Thoracic aorta (tissue), 2 donors: ENCODE measurements around the gene ABCC1. TPM values are rescaled to one million over a fixed set of nuclear protein-coding genes. Genes with fewer than 3 reads are reported as not detected.

Source experiments
- ATAC-seq: fragments of 150-250 bp; one replicate; pipeline ENCODE4 v1.8.0; 2017; ENCODE audit warnings: low read depth; ENCODE audit not compliant: insufficient number of reproducible peaks, low FRiP score
- DNase-seq: peaks from one replicate; pipeline ENCODE4 v3.0.0-alpha.2; 2020; ENCODE audit warnings: low spot score
- H3K27ac ChIP-seq, 2 donors: fragments of 200-600 bp; sonication (generic); 1 replicate in 1 of 2; 2 replicates in 1 of 2; pipeline ENCODE4 v1.5.1; 2016; ENCODE audit warnings: mild to moderate bottlenecking in 2 of 2, moderate library complexity in 2 of 2
- H3K27me3 ChIP-seq: fragments of 200-600 bp; sonication (generic); replicated peaks from 2 replicates; pipeline ENCODE4 v1.6.0; 2016; ENCODE audit warnings: mild to moderate bottlenecking; ENCODE audit not compliant: insufficient read depth
- H3K36me3 ChIP-seq: fragments of 200-600 bp; sonication (generic); one replicate; pipeline ENCODE4 v1.5.1; 2016
- H3K4me1 ChIP-seq, 2 donors: fragments of 200-600 bp; sonication (generic); 1 replicate in 1 of 2; 2 replicates in 1 of 2; pipeline versions ENCODE4 v1.5.1 to v1.6.0; 2016; ENCODE audit warnings: low read depth in 2 of 2, mild to moderate bottlenecking in 1 of 2; ENCODE audit not compliant: control insufficient read depth in 1 of 2
- H3K4me3 ChIP-seq: fragments of 200-600 bp; sonication (generic); 2 replicates; pipeline ENCODE4 v1.5.1; 2016; ENCODE audit warnings: mild to moderate bottlenecking
- H3K9me3 ChIP-seq: fragments of 200-600 bp; sonication (generic); 2 replicates; pipeline ENCODE4 v1.5.1; 2016
- total RNA-seq, 2 donors: library from RNA; depleted of rRNA; stranded (reverse); fragments of >200 nt; gene quantifications; one replicate each; pipeline versions ENCODE4 v1.1.0 to v1.2.3, GENCODE V29; 2016
- TF ChIP-seq, protein P1 (sequence below): fragments of 200-600 bp; sonication (generic); IDR thresholded peaks from one replicate; pipeline ENCODE4 v1.5.1; 2019; ENCODE audit warnings: antibody characterized with exemption

Gene ABCC1
- total RNA-seq, 2 donors from 2014 or later, result 89.2 to 94.9 TPM

DNA sequence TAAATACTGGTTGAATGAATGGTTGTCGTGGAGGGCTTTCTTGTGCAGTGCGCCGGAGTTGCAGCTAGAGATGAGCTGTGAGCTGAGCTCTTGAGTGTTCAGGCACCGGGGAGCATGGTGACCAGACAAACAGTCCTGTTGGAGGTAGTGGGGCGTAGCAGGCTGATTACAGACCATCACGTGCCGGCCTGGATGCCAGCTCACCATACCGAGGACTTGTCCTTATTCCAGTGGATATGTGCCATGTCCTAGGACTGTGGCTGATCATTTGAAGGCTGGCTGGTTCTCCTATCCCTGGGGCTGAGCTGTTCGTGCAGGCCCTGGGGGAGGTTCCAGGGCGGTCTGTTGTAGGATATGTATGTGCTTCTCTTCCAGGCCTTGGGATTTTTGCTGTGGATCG, 60.0 kb downstream of the ABCC1 start:
- H3K4me1 ChIP-seq, result peaks cover 18 to 55% of the 10 kb centered on the region in 2 donors
- H3K27me3 ChIP-seq, result no peaks in the 10 kb centered on the region
- no peak overlapping the region for H3K4me3 ChIP-seq
- DNase-seq, result no peak
- H3K9me3 ChIP-seq, result no peaks in the 10 kb centered on the region
- peaks cover 9% of the 10 kb centered on the region for H3K36me3 ChIP-seq
- H3K27ac ChIP-seq, result peak overlapping the region in 1 of 2 donors; percentile 40
- no peak for ATAC-seq
- TF ChIP-seq, protein P1, sequence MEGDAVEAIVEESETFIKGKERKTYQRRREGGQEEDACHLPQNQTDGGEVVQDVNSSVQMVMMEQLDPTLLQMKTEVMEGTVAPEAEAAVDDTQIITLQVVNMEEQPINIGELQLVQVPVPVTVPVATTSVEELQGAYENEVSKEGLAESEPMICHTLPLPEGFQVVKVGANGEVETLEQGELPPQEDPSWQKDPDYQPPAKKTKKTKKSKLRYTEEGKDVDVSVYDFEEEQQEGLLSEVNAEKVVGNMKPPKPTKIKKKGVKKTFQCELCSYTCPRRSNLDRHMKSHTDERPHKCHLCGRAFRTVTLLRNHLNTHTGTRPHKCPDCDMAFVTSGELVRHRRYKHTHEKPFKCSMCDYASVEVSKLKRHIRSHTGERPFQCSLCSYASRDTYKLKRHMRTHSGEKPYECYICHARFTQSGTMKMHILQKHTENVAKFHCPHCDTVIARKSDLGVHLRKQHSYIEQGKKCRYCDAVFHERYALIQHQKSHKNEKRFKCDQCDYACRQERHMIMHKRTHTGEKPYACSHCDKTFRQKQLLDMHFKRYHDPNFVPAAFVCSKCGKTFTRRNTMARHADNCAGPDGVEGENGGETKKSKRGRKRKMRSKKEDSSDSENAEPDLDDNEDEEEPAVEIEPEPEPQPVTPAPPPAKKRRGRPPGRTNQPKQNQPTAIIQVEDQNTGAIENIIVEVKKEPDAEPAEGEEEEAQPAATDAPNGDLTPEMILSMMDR, result no peak

DNA sequence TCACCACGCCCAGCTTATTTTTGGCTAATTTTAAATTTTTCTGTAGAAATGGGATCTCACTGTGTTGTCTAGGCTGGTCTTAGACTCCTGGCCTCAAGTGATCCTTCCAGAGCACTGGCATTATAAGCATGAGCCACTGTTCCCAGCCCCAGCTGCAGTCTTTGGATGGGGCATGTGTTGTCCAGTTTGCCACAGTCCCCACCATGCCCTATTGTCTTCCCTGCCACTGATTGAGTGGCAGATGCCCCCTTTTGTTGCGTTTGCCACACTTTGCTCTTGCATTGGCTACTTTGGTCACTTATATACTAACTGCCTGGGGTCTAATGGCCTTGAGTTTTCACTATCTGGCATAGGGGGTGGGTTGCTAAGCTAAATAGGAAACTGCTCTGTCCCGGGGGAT, 60.8 kb downstream of the ABCC1 start:
- no peak for ATAC-seq
- H3K4me1 ChIP-seq, result peaks cover 18 to 55% of the 10 kb centered on the region in 2 donors
- peak overlapping the region in 1 of 2 donors; percentile 40 for H3K27ac ChIP-seq
- H3K4me3 ChIP-seq, result no peak overlapping the region
- no peaks in the 10 kb centered on the region for H3K9me3 ChIP-seq
- TF ChIP-seq, protein P1, result no peak
- no peak for DNase-seq
- H3K36me3 ChIP-seq, result peaks cover 9% of the 10 kb centered on the region
- H3K27me3 ChIP-seq, result no peaks in the 10 kb centered on the region

DNA sequence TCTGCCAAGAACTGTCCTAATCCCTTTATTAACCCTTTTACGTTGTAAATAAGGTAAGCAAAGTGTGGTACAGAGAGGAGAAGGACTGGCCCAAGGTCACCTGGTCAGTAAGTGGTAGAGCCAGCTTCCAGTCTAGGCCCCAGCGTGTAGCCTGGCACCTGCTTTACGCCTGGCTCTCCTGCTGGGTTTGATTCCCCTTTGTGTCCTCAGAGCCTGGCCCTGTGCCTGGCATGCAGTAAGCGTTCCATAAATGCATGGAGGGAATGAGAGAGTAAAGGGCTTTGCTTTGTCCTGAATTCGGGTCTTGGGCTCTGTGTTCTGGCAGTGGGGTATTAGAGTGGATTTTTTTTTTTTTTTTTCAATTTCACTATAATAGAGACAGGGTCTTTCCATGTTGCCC, 62.7 kb downstream of the ABCC1 start:
- DNase-seq, result no peak
- Histone ChIP-seq H3K4me3 (no peak overlapping the region), H3K27ac (no peak overlapping the region), H3K4me1 (peaks cover 16 to 60% of the 10 kb centered on the region in 2 donors), H3K36me3 (peaks cover 19% of the 10 kb centered on the region), H3K9me3 (no peaks in the 10 kb centered on the region), H3K27me3 (no peaks in the 10 kb centered on the region)
- TF ChIP-seq, protein P1, result no peak
- ATAC-seq, result no peak

DNA sequence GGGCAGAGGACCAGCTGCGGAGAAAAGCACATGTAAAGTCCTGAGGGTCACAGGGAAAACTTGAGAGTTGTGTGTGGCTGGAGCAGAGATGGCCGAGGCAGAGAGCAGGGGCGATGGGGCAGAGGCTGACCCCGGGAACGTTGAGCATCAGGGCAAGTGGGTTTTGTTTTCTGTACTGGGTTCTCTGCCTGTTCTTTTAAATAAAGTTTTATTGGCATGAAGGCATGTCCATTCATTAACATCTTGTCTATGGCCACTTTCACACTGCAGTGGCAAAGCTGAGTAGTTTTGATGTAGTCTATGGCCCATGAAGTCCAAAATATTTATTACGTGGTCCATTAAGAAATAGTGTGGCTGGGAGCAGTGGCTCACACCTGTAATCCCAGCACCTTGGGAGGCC, 64.4 kb downstream of the ABCC1 start:
- H3K9me3 ChIP-seq, result no peaks in the 10 kb centered on the region
- H3K4me3 ChIP-seq, result no peak overlapping the region
- no peaks in the 10 kb centered on the region for H3K27me3 ChIP-seq
- no peak for ATAC-seq
- peaks cover 19% of the 10 kb centered on the region for H3K36me3 ChIP-seq
- no peak for DNase-seq
- no peak overlapping the region for H3K27ac ChIP-seq
- H3K4me1 ChIP-seq, result peaks cover 13 to 71% of the 10 kb centered on the region in 2 donors
- TF ChIP-seq, protein P1, result no peak

DNA sequence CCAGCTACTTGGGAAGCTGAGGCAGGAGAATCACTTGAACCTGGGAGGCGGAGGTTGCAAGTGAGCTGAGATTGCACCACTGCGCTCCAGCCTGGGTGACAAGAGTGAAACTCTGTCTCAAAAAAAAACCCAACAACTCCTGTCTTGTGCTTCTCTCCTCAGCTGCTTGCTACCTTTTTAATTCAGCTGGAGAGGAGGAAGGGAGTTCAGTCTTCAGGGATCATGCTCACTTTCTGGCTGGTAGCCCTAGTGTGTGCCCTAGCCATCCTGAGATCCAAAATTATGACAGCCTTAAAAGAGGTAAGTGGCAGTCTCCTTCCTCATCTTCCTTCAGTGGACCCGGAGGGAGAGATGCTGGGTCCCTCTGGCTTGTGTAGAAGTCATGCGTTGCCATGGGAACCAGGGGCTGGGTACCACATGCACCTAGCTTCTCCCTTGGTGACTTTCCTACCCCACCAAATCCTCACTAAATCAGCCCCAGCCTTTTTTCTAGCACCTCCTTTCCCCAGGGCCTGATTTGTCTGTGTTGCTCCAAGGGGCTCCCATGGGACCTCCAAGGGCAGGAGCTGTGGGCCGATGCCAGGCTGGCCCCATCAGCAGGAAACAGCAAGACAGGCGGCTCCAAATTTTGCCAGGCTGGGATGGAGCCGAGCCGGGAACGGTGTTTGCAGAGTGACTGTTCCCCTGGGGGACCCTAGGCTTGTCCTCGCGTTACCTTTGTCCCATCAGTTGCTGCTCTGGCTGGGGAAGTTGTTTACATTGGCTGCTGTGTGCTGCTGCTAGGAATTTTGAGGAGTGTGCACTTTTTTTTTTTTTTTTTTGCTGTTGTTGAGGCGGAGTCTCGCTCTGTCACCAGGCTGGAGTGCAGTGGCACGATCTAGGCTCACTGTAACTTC, 65.2 kb downstream of the ABCC1 start:
- Histone ChIP-seq H3K27ac (peak overlapping the region in 1 of 2 donors; percentile 65), H3K4me1 (peaks cover 20 to 71% of the 10 kb centered on the region in 2 donors)
- ATAC-seq, result peak; percentile 87

More for the DNA sequence above, 65.2 kb downstream of the ABCC1 start:
- Histone ChIP-seq H3K9me3 (no peaks in the 10 kb centered on the region), H3K4me3 (no peak overlapping the region), H3K36me3 (peaks cover 15% of the 10 kb centered on the region), H3K27me3 (no peaks in the 10 kb centered on the region)
- peak; percentile 86 for DNase-seq
- TF ChIP-seq, protein P1, result no peak
